ENCODE results near the gene RAB43.
"Not testable (repeated sequence)": the region's sequence is repeated elsewhere in the genome, so short reads cannot be mapped to it uniquely, and the experiment has no call there.

Gene RAB43

GRCh38 chr3:129160891-129161859 is 39.6 kb upstream of the RAB43 start, which contains the start of gene ISY1:
ISY1 (minus strand) TSS chr3:129161063; CDS start chr3:129160975, 88 bp downstream.
- peaks cover 9 to 30% (median 22%) of the 10 kb centered on the region in 4 experiments for H3K4me1 ChIP-seq (ENCODE audit: control extremely low read depth in 1 of 4, control insufficient read depth in 4 of 4, insufficient read depth in 4 of 4, low read length in 3 of 4)
- peak; percentile 93 to 96 (median 95) for DNase-seq
- no peaks in the 10 kb centered on the region for H3K9me3 ChIP-seq (ENCODE audit: control extremely low read depth in 1 of 5, control insufficient read depth in 4 of 5, insufficient read depth in 2 of 5, low read depth in 1 of 5, low read length in 4 of 5)
- ChIA-PET POLR2A (interaction anchor here (1.4 to 2.6 kb wide), 3 partner anchors 21 to 85 kb away, joined by 3 to 12 read pairs (median 4); partner anchors contain the start of gene CNBP), CTCF (interaction anchor here (0.7 to 2.8 kb wide), 16 partner anchors 9 to 191 kb away, joined by 3 to 24 read pairs (median 5); partner anchors contain the start of gene RAB43)
- no peaks in the 10 kb centered on the region for H3K27me3 ChIP-seq (replicated peaks in 2 of 5; ENCODE audit: control insufficient read depth in 4 of 5, insufficient read depth in 5 of 5, low read length in 4 of 5)
- WGBS (ENCODE audit: insufficient coverage): 0% methylated on average over 42 of the region's 67 CpGs
- peak within 1 kb of the TSS; percentile 94 to 97 for H3K27ac ChIP-seq (ENCODE audit: insufficient read depth in 1 of 2, low read depth in 1 of 2, low read length in 2 of 2, poor library complexity in 1 of 2, severe bottlenecking in 2 of 2)
- H3K36me3 ChIP-seq (ENCODE audit: control insufficient read depth in 4 of 4, insufficient read depth in 4 of 4, low read length in 3 of 4): peaks cover 0 to 33% (median 18%) of the 10 kb centered on the region in 4 experiments
- peak within 1 kb of the TSS; percentile 84 to 99 (median 92) for H3K4me3 ChIP-seq (ENCODE audit: control insufficient read depth in 1 of 7, extremely low read depth in 1 of 7, insufficient read depth in 4 of 7, low read depth in 2 of 7, low read length in 6 of 7)

DNA sequence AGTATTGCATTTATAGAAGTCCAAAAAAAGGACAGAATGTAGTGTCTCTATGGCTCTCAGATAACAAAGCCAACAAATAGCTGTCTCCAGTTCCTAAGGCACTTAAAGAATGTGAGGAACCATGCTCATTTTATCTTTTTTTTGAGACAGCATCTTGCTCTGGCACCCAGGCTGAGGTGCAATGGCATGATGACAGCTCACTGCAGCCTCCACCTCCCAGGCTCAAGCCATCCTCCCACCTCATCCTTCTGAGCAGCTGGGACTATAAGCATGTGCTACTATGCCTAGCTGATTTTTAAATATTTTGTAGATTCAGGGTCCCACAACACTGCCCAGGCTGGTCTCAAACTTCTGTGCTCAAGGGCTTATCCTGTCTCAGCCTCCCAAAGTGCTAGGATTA is 23.2 kb upstream of the RAB43 start:
- H3K27ac ChIP-seq (ENCODE audit: insufficient read depth in 1 of 2, low read depth in 1 of 2, low read length in 2 of 2, poor library complexity in 1 of 2, severe bottlenecking in 2 of 2): no peak overlapping the region
- no peaks in the 10 kb centered on the region for H3K9me3 ChIP-seq (ENCODE audit: control extremely low read depth in 1 of 5, control insufficient read depth in 4 of 5, insufficient read depth in 2 of 5, low read depth in 1 of 5, low read length in 4 of 5)
- H3K4me3 ChIP-seq (ENCODE audit: control insufficient read depth in 1 of 7, extremely low read depth in 1 of 7, insufficient read depth in 4 of 7, low read depth in 2 of 7, low read length in 6 of 7): no peak overlapping the region
- no peak for DNase-seq
- peaks cover 14 to 49% (median 33%) of the 10 kb centered on the region in 4 experiments for H3K36me3 ChIP-seq (ENCODE audit: control insufficient read depth in 4 of 4, insufficient read depth in 4 of 4, low read length in 3 of 4)
- POLR2A ChIA-PET: no interaction called here
- H3K4me1 ChIP-seq (ENCODE audit: control extremely low read depth in 1 of 4, control insufficient read depth in 4 of 4, insufficient read depth in 4 of 4, low read length in 3 of 4): no peaks in the 10 kb centered on the region
- H3K27me3 ChIP-seq (replicated peaks in 2 of 5; ENCODE audit: control insufficient read depth in 4 of 5, insufficient read depth in 5 of 5, low read length in 4 of 5): no peaks in the 10 kb centered on the region
- CTCF ChIA-PET: interaction anchor here (0.6 to 2.6 kb wide), 4 partner anchors 9 to 101 kb away, joined by 3 to 9 read pairs (median 6); no protein-coding TSS in a partner anchor

DNA sequence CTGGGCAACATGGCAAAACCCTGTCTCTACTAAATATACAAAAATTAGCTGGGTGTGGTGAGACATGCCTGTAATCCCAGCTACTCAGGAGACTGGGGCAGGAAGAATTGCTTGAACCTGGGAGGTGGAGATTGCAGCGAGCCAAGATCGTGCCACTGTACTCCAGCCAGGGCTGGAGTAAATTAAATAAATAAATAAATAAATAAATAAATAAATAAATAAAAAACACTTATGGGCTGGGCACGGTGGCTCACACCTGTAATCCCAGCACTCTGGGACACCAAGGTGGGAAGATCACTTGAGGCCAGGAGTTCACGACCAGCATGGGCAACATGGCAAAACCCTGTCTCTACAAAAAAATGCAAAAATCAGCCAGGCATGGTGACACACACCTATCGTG is 19.4 kb upstream of the RAB43 start:
- 94% methylated on average over 3 of the region's 5 CpGs for WGBS (ENCODE audit: insufficient coverage)
- CTCF ChIA-PET; POLR2A ChIA-PET; H3K4me1 ChIP-seq (ENCODE audit: control extremely low read depth in 1 of 4, control insufficient read depth in 4 of 4, insufficient read depth in 4 of 4, low read length in 3 of 4); H3K9me3 ChIP-seq (ENCODE audit: control extremely low read depth in 1 of 5, control insufficient read depth in 4 of 5, insufficient read depth in 2 of 5, low read depth in 1 of 5, low read length in 4 of 5); H3K27me3 ChIP-seq (replicated peaks in 2 of 5; ENCODE audit: control insufficient read depth in 4 of 5, insufficient read depth in 5 of 5, low read length in 4 of 5); DNase-seq; H3K27ac ChIP-seq (ENCODE audit: insufficient read depth in 1 of 2, low read depth in 1 of 2, low read length in 2 of 2, poor library complexity in 1 of 2, severe bottlenecking in 2 of 2); H3K4me3 ChIP-seq (ENCODE audit: control insufficient read depth in 1 of 7, extremely low read depth in 1 of 7, insufficient read depth in 4 of 7, low read depth in 2 of 7, low read length in 6 of 7): not testable (repeated sequence)
- H3K36me3 ChIP-seq (ENCODE audit: control insufficient read depth in 4 of 4, insufficient read depth in 4 of 4, low read length in 3 of 4): peaks cover 9 to 57% (median 27%) of the 10 kb centered on the region in 4 experiments

DNA sequence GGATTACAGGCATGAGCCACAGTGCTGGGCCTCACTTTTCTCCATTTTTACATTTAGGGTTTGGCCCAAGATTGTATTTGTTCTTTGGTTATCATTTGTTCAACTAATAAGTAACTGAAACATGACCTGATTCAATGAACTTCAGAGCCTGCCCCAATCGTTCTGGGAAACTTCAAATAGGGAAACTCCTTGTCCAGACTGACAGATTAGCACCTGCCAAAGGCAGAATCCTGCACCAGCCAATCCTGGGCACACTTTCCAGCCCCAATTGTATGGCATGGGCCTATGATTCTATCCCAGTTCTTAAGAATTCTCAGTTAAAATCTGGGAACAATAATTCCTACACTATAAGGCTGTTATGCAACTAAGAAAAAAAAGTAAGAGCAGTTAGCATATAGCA is 18.3 kb upstream of the RAB43 start:
- Histone ChIP-seq H3K27ac (ENCODE audit: insufficient read depth in 1 of 2, low read depth in 1 of 2, low read length in 2 of 2, poor library complexity in 1 of 2, severe bottlenecking in 2 of 2) (no peak overlapping the region), H3K27me3 (replicated peaks in 2 of 5; ENCODE audit: control insufficient read depth in 4 of 5, insufficient read depth in 5 of 5, low read length in 4 of 5) (no peaks in the 10 kb centered on the region), H3K4me3 (ENCODE audit: control insufficient read depth in 1 of 7, extremely low read depth in 1 of 7, insufficient read depth in 4 of 7, low read depth in 2 of 7, low read length in 6 of 7) (no peak overlapping the region), H3K36me3 (ENCODE audit: control insufficient read depth in 4 of 4, insufficient read depth in 4 of 4, low read length in 3 of 4) (peaks cover 9 to 57% (median 21%) of the 10 kb centered on the region in 4 experiments), H3K9me3 (ENCODE audit: control extremely low read depth in 1 of 5, control insufficient read depth in 4 of 5, insufficient read depth in 2 of 5, low read depth in 1 of 5, low read length in 4 of 5) (no peaks in the 10 kb centered on the region), H3K4me1 (ENCODE audit: control extremely low read depth in 1 of 4, control insufficient read depth in 4 of 4, insufficient read depth in 4 of 4, low read length in 3 of 4) (no peaks in the 10 kb centered on the region)
- ChIA-PET POLR2A (no interaction called here), CTCF (no interaction called here)
- no peak for DNase-seq
- WGBS (ENCODE audit: insufficient coverage): 100% methylated on average over 1 of the region's 1 CpG

GRCh38 chr3:129136275-129136674 is 14.7 kb upstream of the RAB43 start:
- H3K4me1 ChIP-seq (ENCODE audit: control extremely low read depth in 1 of 4, control insufficient read depth in 4 of 4, insufficient read depth in 4 of 4, low read length in 3 of 4); POLR2A ChIA-PET; DNase-seq; H3K27ac ChIP-seq (ENCODE audit: insufficient read depth in 1 of 2, low read depth in 1 of 2, low read length in 2 of 2, poor library complexity in 1 of 2, severe bottlenecking in 2 of 2); H3K27me3 ChIP-seq (replicated peaks in 2 of 5; ENCODE audit: control insufficient read depth in 4 of 5, insufficient read depth in 5 of 5, low read length in 4 of 5); H3K4me3 ChIP-seq (ENCODE audit: control insufficient read depth in 1 of 7, extremely low read depth in 1 of 7, insufficient read depth in 4 of 7, low read depth in 2 of 7, low read length in 6 of 7); H3K9me3 ChIP-seq (ENCODE audit: control extremely low read depth in 1 of 5, control insufficient read depth in 4 of 5, insufficient read depth in 2 of 5, low read depth in 1 of 5, low read length in 4 of 5): not testable (repeated sequence)
- peaks cover 13 to 71% (median 43%) of the 10 kb centered on the region in 4 experiments for H3K36me3 ChIP-seq (ENCODE audit: control insufficient read depth in 4 of 4, insufficient read depth in 4 of 4, low read length in 3 of 4)
- WGBS (ENCODE audit: insufficient coverage): 98% methylated on average over 7 of the region's 10 CpGs
- CTCF ChIA-PET: interaction anchor here (0.6 to 2.0 kb wide), 5 partner anchors 8 to 110 kb away, joined by 3 to 6 read pairs (median 3); no protein-coding TSS in a partner anchor

DNA sequence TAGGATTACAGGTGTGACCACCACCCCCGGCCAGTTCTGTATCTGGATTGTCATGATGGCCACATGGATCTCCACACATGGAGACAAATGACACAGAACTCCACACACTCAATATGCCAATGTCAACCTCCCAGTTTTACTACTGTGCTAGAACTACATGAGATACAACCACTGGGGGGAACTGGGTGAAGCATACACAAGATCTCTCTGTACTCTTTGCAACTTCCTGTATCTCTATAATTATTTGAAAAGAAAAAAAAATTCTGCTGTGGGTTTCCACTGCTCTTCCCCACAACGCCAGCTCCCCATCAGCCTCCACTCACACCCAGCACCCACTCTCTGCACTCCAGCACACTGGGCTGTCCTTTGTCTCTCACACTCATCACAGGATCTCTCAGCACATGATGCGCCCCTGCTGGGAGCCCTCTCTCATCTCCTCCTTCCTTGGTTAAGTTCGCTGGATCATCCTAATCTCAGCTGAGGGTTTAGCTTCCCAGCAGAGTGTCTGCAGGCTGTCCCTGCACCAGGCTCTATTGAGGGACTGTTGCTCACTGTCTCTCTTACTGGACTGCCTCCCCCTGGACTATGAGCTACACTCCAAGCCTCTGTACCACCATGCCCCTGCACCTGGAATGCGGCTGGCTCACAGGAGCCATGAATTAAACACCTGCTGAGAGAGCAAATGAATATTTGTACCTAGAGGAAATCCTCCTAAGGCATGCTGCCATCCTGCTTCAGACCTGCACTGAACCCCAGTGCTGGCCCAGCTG is 10.7 kb upstream of the RAB43 start:
- ChIA-PET CTCF (interaction anchor here (0.8 to 2.0 kb wide), 2 partner anchors 79 to 162 kb away, joined by 3 to 6 read pairs; no protein-coding TSS in a partner anchor), POLR2A (no interaction called here)
- H3K4me1 ChIP-seq (ENCODE audit: control extremely low read depth in 1 of 4, control insufficient read depth in 4 of 4, insufficient read depth in 4 of 4, low read length in 3 of 4): peaks cover 0 to 11% (median 11%) of the 10 kb centered on the region in 4 experiments
- H3K4me3 ChIP-seq (ENCODE audit: control insufficient read depth in 1 of 7, extremely low read depth in 1 of 7, insufficient read depth in 4 of 7, low read depth in 2 of 7, low read length in 6 of 7): no peak overlapping the region
- WGBS (ENCODE audit: insufficient coverage): 94% methylated on average over 4 of the region's 5 CpGs
- H3K27me3 ChIP-seq (replicated peaks in 2 of 5; ENCODE audit: control insufficient read depth in 4 of 5, insufficient read depth in 5 of 5, low read length in 4 of 5): no peaks in the 10 kb centered on the region
- H3K27ac ChIP-seq (ENCODE audit: insufficient read depth in 1 of 2, low read depth in 1 of 2, low read length in 2 of 2, poor library complexity in 1 of 2, severe bottlenecking in 2 of 2): no peak overlapping the region
- peaks cover 13 to 78% (median 59%) of the 10 kb centered on the region in 4 experiments for H3K36me3 ChIP-seq (ENCODE audit: control insufficient read depth in 4 of 4, insufficient read depth in 4 of 4, low read length in 3 of 4)
- H3K9me3 ChIP-seq (ENCODE audit: control extremely low read depth in 1 of 5, control insufficient read depth in 4 of 5, insufficient read depth in 2 of 5, low read depth in 1 of 5, low read length in 4 of 5): no peaks in the 10 kb centered on the region
- no peak for DNase-seq
